Natural killer cell (primary cell): Measurements from ENCODE around the gene USP7. TPM values are rescaled to one million over a fixed set of nuclear protein-coding genes. Genes with fewer than 3 reads are reported as not detected.

ENCODE experiments used
- ATAC-seq, 3 donors: fragments of 150-1000 bp in 2 of 3; fragments of 200-7000 bp in 1 of 3; cut with Tn5 transposase; 1 replicate in 1 of 3; 2 replicates in 2 of 3; pipeline ENCODE4 v1.10.0; 2021; ENCODE audit warnings: mild to moderate bottlenecking in 2 of 3, moderate library complexity in 2 of 3
- DNase-seq, 2 donors: peaks; one replicate each; pipeline versions ENCODE4 v3.0.0 to v3.0.0-alpha.2; 2013 to 2021; ENCODE audit warnings: mixed read lengths in 1 of 2
- H3K27ac ChIP-seq: one replicate; pipeline ENCODE4 v1.5.1; 2013; ENCODE audit warnings: mild to moderate bottlenecking, low read length
- H3K27me3 ChIP-seq: one replicate; pipeline ENCODE4 v1.6.1; 2013; ENCODE audit warnings: low read length; ENCODE audit not compliant: control insufficient read depth, insufficient read depth
- H3K36me3 ChIP-seq: one replicate; pipeline ENCODE4 v1.6.1; 2013; ENCODE audit warnings: low read length; ENCODE audit not compliant: control insufficient read depth, insufficient read depth
- H3K4me1 ChIP-seq: one replicate; pipeline ENCODE4 v1.6.1; 2013; ENCODE audit warnings: low read length; ENCODE audit not compliant: control insufficient read depth, insufficient read depth
- H3K4me3 ChIP-seq: one replicate; pipeline ENCODE4 v1.5.1; 2013; ENCODE audit warnings: low read length
- H3K9me3 ChIP-seq: one replicate; pipeline ENCODE4 v1.6.1; 2013; ENCODE audit warnings: low read length; ENCODE audit not compliant: control insufficient read depth, insufficient read depth
- H3K27ac Mint-ChIP-seq, 2 donors: one replicate each; pipeline ENCODE4 v1.8.0; 2022; ENCODE audit warnings: mild to moderate bottlenecking in 2 of 2, mixed read lengths in 2 of 2, moderate library complexity in 1 of 2
- H3K27me3 Mint-ChIP-seq, 2 donors: one replicate each; pipeline ENCODE4 v1.8.0; 2022; ENCODE audit warnings: low read depth in 2 of 2, mixed read lengths in 2 of 2
- H3K36me3 Mint-ChIP-seq: one replicate; pipeline ENCODE4 v1.8.0; 2022; ENCODE audit warnings: mixed read lengths
- H3K4me1 Mint-ChIP-seq, 2 donors: one replicate each; pipeline ENCODE4 v1.8.0; 2022; ENCODE audit warnings: mixed read lengths in 2 of 2
- H3K4me3 Mint-ChIP-seq: one replicate; pipeline ENCODE4 v1.8.0; 2022; ENCODE audit warnings: mild to moderate bottlenecking, moderate library complexity, mixed read lengths
- H3K9me3 Mint-ChIP-seq, 2 donors: one replicate each; pipeline ENCODE4 v1.8.0; 2022; ENCODE audit warnings: mixed read lengths in 2 of 2
- WGBS: methylation state at CpG from one replicate; pipeline ENCODE4 v1.1.7; 2013; ENCODE audit warnings: missing lambda C conversion rate; ENCODE audit not compliant: insufficient coverage; 5-methylcytosine and 5-hydroxymethylcytosine counted together
- intact Hi-C: fragments of 100-400 bp; cut with micrococcal nuclease; formaldehyde crosslinking; loops from one replicate; pipeline ENCODE4 v1.14.2; 2022
- total RNA-seq, 4 donors: library from RNA; stranded (reverse); fragments of 120-200 nt in 1 of 4; gene quantifications; one replicate each; pipeline versions ENCODE4 v1.2.3 to v1.2.4, GENCODE V29; 2013 to 2022
- TF ChIP-seq, protein P1 (sequence below): fragments of 200-600 bp; IDR thresholded peaks from one replicate; pipeline ENCODE4 v1.8.0; 2022; ENCODE audit warnings: antibody characterized with exemption

USP7 gene
- total RNA-seq, 3 donors from 2014 or later (not counting 1 experiment from before 2014, with no cell fraction given) = 213 to 268 (median 236) TPM

DNA sequence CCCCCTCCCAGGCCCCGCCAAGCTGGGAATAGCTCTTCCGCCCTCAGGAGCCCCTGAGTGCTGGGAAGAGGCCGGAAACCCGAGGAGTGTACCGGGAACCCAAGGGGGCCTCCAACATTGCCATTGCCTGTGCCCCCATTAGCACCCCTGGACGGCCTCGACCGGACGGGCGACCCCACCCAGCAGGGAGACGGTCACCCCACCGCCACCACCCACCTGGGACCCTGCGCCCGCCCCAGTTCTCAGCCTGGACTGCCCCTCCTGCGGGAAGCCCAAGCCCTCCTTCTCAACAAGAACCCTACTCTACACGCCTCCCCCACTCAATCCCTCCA is 96.9 kb downstream of the USP7 start:
- Histone ChIP-seq H3K4me1 (peaks cover 45% of the 10 kb centered on the region), H3K36me3 (no peaks in the 10 kb centered on the region)

DNA sequence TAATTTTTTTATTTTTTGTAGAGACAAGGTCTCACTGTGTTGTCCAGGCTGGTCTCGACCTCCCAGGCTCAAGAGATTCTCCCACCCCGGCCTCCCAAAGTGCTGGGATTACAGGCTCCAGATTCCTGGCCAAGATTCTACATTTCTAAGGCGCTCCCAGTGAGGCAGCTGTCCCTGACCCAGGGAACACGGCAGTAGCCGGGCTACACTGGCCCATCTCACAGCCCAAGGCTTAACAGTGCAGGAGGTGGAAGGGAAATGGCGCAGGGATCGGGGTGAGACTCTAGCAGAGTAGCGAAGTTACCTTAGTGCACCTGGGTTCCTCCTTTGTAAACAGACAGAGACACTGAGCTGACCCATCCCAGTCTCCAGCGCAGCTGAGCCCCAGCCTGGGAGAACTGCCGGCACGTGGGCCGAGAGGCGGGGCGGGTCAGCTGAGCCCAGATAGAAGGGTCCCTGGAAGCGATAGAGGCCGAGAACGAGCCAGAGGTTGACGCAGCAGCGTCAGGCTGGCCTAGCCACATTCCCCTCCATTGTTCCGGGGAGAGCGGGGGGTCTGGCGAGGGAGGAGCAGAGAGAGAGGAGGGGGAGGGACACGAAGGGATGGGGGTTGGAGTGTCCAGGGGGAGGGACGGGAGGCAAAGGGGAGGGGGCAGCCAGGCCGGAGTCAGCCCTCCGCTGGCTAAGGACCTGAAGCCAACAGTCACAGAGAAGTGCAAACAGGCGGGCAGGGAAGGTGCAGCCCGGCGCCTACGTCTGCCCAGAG is 97.4 kb downstream of the USP7 start:
- no peaks in the 10 kb centered on the region for H3K36me3 ChIP-seq
- no peak for ATAC-seq
- no peak overlapping the region for H3K4me3 ChIP-seq
- TF ChIP-seq, protein P1, sequence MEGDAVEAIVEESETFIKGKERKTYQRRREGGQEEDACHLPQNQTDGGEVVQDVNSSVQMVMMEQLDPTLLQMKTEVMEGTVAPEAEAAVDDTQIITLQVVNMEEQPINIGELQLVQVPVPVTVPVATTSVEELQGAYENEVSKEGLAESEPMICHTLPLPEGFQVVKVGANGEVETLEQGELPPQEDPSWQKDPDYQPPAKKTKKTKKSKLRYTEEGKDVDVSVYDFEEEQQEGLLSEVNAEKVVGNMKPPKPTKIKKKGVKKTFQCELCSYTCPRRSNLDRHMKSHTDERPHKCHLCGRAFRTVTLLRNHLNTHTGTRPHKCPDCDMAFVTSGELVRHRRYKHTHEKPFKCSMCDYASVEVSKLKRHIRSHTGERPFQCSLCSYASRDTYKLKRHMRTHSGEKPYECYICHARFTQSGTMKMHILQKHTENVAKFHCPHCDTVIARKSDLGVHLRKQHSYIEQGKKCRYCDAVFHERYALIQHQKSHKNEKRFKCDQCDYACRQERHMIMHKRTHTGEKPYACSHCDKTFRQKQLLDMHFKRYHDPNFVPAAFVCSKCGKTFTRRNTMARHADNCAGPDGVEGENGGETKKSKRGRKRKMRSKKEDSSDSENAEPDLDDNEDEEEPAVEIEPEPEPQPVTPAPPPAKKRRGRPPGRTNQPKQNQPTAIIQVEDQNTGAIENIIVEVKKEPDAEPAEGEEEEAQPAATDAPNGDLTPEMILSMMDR = no peak
- H3K27ac ChIP-seq = no peak overlapping the region
- WGBS = 89% methylated on average over 29 of the region's 30 CpGs
- Mint-ChIP-seq H3K27ac (peak overlapping the region; percentile 50 to 76), H3K4me1 (peaks cover 56 to 76% of the 10 kb centered on the region in 2 donors), H3K9me3 (no peaks in the 10 kb centered on the region), H3K4me3 (peak overlapping the region; percentile 75), H3K27me3 (no peaks in the 10 kb centered on the region), H3K36me3 (no peaks in the 10 kb centered on the region)
- DNase-seq = no peak
- H3K4me1 ChIP-seq = peaks cover 45% of the 10 kb centered on the region
- H3K9me3 ChIP-seq = no peaks in the 10 kb centered on the region
- intact Hi-C loops = loop anchor here (5.0 kb wide), 1 partner anchor 194 kb away; the partner anchor contains the start of gene ABAT
- H3K27me3 ChIP-seq = no peaks in the 10 kb centered on the region

More for the DNA sequence above, 96.9 kb downstream of the USP7 start:
- H3K9me3 ChIP-seq = no peaks in the 10 kb centered on the region
- H3K27me3 ChIP-seq = no peaks in the 10 kb centered on the region
- peak overlapping the region; percentile 97 for H3K4me3 Mint-ChIP-seq
- H3K4me3 ChIP-seq = peak overlapping the region; percentile 97
- ATAC-seq (no peak), DNase-seq (no peak)
- H3K36me3 Mint-ChIP-seq = no peaks in the 10 kb centered on the region
- WGBS = 54% methylated on average over 16 of the region's 16 CpGs
- intact Hi-C loops = loop anchor here (5.0 kb wide), 1 partner anchor 195 kb away; the partner anchor contains the start of gene ABAT
- TF ChIP-seq, protein P1 = no peak
- H3K27me3 Mint-ChIP-seq = no peaks in the 10 kb centered on the region
- peaks cover 56 to 72% of the 10 kb centered on the region in 2 donors for H3K4me1 Mint-ChIP-seq
- no peak overlapping the region for H3K27ac ChIP-seq
- peak overlapping the region; percentile 84 to 87 for H3K27ac Mint-ChIP-seq
- H3K9me3 Mint-ChIP-seq = no peaks in the 10 kb centered on the region

DNA sequence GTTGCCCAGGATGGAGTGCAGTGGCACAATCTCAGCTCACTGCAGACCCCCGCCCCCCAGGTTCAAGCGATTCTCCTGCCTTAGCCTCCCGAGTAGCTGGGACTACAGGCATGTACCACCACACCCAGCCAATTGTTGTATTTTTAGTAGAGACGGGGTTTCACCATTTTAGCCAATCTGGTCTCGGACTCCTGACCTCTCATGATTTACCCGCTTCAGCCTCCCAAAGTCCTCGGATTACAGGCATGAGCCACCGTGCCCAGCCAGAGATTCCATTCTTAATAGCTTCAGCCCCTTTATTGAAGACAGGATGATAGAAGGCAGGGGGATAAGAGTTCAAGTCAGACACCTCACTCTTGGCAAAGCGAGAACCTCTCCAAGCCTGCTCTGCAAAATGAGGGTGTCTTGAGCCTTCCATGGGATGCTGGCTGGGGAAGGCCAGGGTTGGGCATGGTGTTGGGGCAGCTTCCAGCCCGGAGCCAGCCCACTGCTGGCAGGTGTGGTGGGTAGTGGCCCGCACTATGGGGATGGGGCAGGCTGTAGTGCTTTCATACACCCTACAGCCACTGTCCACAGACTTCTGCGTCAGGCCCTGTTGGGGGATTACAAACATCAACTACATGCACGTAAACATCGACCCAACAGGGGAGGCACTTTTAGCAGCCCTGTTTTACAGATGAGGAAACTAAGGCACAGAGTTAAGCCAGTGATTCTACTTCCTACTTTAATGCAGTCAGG is 98.4 kb downstream of the USP7 start:
- Histone ChIP-seq H3K27ac (no peak overlapping the region), H3K4me1 (peaks cover 40% of the 10 kb centered on the region), H3K4me3 (no peak overlapping the region), H3K27me3 (no peaks in the 10 kb centered on the region), H3K36me3 (no peaks in the 10 kb centered on the region), H3K9me3 (no peaks in the 10 kb centered on the region)
- no peak for DNase-seq
- H3K4me1 Mint-ChIP-seq = peaks cover 50 to 72% of the 10 kb centered on the region in 2 donors
- peak overlapping the region; percentile 29 to 50 for H3K27ac Mint-ChIP-seq
- peak overlapping the region; percentile 31 for H3K4me3 Mint-ChIP-seq
- no peaks in the 10 kb centered on the region for H3K9me3 Mint-ChIP-seq
- no peak for ATAC-seq
- intact Hi-C loops = loop anchor here (5.0 kb wide), 1 partner anchor 193 kb away; the partner anchor contains the start of gene ABAT
- TF ChIP-seq, protein P1 = no peak
- 92% methylated on average over 13 of the region's 14 CpGs for WGBS
- no peaks in the 10 kb centered on the region for H3K36me3 Mint-ChIP-seq
- H3K27me3 Mint-ChIP-seq = no peaks in the 10 kb centered on the region
